Measurements from ENCODE around the gene C1orf167. TPM values are rescaled to one million over a fixed set of nuclear protein-coding genes. Genes with fewer than 3 reads are reported as not detected.

Gene C1orf167
- total RNA-seq, 1 donor, result not detected

- H3K9me3 ChIP-seq (ENCODE audit: low read depth, low read length), result no peaks in the 10 kb centered on the region
Observed at GRCh38 chr1:11836955-11837766, 75.2 kb downstream of the C1orf167 start.

GRCh38 chr1:11837767-11838348 lies 75.9 kb downstream of the C1orf167 start:
- Histone ChIP-seq H3K4me3 (ENCODE audit: low read length) (no peak overlapping the region), H3K9me3 (ENCODE audit: low read depth, low read length) (no peaks in the 10 kb centered on the region), H3K4me1 (ENCODE audit: insufficient read depth, low read length) (peaks cover 20% of the 10 kb centered on the region), H3K27me3 (ENCODE audit: insufficient read depth, low read length) (no peaks in the 10 kb centered on the region)

More at GRCh38 chr1:11836955-11837766, 75.2 kb downstream of the C1orf167 start:
- H3K4me3 ChIP-seq (ENCODE audit: low read length), result no peak overlapping the region
- no peaks in the 10 kb centered on the region for H3K27me3 ChIP-seq (ENCODE audit: insufficient read depth, low read length)
- peaks cover 13% of the 10 kb centered on the region for H3K4me1 ChIP-seq (ENCODE audit: insufficient read depth, low read length)

GRCh38 chr1:11838349-11839272 lies 76.6 kb downstream of the C1orf167 start:
- Histone ChIP-seq H3K4me3 (ENCODE audit: low read length) (no peak overlapping the region), H3K27me3 (ENCODE audit: insufficient read depth, low read length) (no peaks in the 10 kb centered on the region), H3K4me1 (ENCODE audit: insufficient read depth, low read length) (peaks cover 27% of the 10 kb centered on the region), H3K9me3 (ENCODE audit: low read depth, low read length) (no peaks in the 10 kb centered on the region)

Other genes starting within 250 kb of the C1orf167 start
- 2.6 TPM for gene FBXO2, start 107.8 kb upstream of the C1orf167 start, total RNA-seq
- gene FBXO44, start 107.3 kb upstream of the C1orf167 start, total RNA-seq, result 15.2 TPM
- 8.1 TPM for gene FBXO6, start 98.0 kb upstream of the C1orf167 start, total RNA-seq
- 28.7 TPM for gene MAD2L2, start 81.0 kb upstream of the C1orf167 start, total RNA-seq
- 0.31 TPM for gene DRAXIN, start 70.5 kb upstream of the C1orf167 start, total RNA-seq
- 62.0 TPM for gene AGTRAP, start 26.1 kb upstream of the C1orf167 start, total RNA-seq
- 28.4 TPM for gene MTHFR, start 43.8 kb downstream of the C1orf167 start, total RNA-seq
- 7.8 TPM for gene CLCN6, start 44.0 kb downstream of the C1orf167 start, total RNA-seq
- not detected for gene NPPA, start 85.6 kb downstream of the C1orf167 start, total RNA-seq
- not detected for gene NPPB, start 96.8 kb downstream of the C1orf167 start, total RNA-seq
- 27.3 TPM for gene KIAA2013, start 164.2 kb downstream of the C1orf167 start, total RNA-seq
- 21.8 TPM for gene PLOD1, start 172.5 kb downstream of the C1orf167 start, total RNA-seq
- gene MFN2, start 218.3 kb downstream of the C1orf167 start, total RNA-seq, result 35.2 TPM